Measurements from ENCODE around the gene HDAC9.

- TF ChIP-seq KLF10 (tag by site-specific recombination; IDR thresholded peaks at IDR 0.05) (no peak), ZNF639 (tag by site-specific recombination; IDR thresholded peaks at IDR 0.05) (no peak), TCF7L2 (IDR thresholded peaks at IDR 0.05; ENCODE audit: borderline replicate concordance, low read depth, low read length) (no peak), ZNF747 (tag by site-specific recombination; IDR thresholded peaks at IDR 0.05) (no peak), ZNF138 (tag by site-specific recombination; IDR thresholded peaks at IDR 0.05; ENCODE audit: borderline replicate concordance) (no peak)
These were observed 102.2 kb downstream of the HDAC9 start for GRCh38 chr7:18597754-18598153.
